ENCODE measurements around the gene KIF21A. TPM values are rescaled to one million over a fixed set of nuclear protein-coding genes. Genes with fewer than 3 reads are reported as not detected.

KIF21A gene
- total and polyA plus RNA-seq, 2 of the 13 experiments (the other 11 are each of a cell fraction or from before 2014, with no cell fraction given): 20.6 to 39.7 TPM

DNA sequence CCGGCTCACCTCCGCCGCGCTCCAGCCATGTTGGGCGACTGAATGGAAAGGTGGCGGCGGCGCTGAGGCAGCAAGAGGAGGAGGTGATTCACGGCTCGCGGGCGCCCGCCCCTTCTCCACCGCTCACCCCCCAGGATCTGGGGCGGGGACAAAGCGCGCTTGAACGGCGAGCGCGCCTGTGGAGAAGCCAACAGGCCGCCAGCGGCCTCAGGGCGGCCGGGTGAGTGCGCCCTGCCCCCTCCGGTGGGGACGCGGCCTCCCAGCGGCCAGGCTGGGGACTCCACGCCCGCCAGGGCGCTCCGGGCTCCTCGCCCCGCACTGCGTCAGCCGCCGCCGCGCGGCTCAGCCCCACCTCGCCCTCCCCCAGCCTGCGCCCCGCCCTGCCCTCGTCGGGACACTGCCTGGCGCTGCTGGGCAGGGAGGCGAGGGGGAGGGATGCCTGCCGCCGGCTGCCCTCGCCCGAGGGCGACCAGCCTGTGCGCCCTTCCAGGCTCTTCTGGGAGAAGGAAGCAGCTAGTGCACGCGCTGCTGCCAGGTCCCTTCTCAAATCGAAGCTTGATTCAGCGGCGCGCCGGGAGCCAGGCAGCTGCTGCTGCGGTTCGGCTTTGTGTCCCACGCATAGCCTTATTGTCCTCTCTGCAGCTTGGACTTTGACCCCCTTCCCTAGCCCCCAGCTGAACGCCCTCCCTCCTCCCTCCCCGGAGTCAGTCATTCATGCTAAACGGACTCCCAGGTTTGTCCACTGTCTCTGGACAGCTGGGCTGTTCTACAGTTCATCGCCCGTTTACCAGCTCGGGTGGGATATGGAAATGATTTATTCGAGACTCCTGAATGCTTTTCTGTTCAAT is at the start of gene KIF21A (continued):
- TF ChIP-seq, protein P1, sequence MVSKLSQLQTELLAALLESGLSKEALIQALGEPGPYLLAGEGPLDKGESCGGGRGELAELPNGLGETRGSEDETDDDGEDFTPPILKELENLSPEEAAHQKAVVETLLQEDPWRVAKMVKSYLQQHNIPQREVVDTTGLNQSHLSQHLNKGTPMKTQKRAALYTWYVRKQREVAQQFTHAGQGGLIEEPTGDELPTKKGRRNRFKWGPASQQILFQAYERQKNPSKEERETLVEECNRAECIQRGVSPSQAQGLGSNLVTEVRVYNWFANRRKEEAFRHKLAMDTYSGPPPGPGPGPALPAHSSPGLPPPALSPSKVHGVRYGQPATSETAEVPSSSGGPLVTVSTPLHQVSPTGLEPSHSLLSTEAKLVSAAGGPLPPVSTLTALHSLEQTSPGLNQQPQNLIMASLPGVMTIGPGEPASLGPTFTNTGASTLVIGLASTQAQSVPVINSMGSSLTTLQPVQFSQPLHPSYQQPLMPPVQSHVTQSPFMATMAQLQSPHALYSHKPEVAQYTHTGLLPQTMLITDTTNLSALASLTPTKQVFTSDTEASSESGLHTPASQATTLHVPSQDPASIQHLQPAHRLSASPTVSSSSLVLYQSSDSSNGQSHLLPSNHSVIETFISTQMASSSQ (IDR thresholded peaks at IDR 0.05; ENCODE audit: low read depth): no peak
- TF ChIP-seq, protein P1 (CRISPR knock-in tag; IDR thresholded peaks at IDR 0.05; ENCODE audit: borderline replicate concordance): peak; percentile 13; the same call in 1 of the 2 replicates
- TF ChIP-seq ZNF589 (CRISPR knock-in tag; conservative IDR thresholded peaks at IDR 0.05) (peak; percentile 45; the same call in 1 of the 2 replicates), CBX2 (IDR thresholded peaks at IDR 0.05; ENCODE audit: low read depth, low read length) (no peak), CBX2 (CRISPR knock-in tag; IDR thresholded peaks at IDR 0.05; ENCODE audit: low read depth) (no peak), ZNF780A (CRISPR knock-in tag; IDR thresholded peaks at IDR 0.05) (no peak), FOXP4 (CRISPR knock-in tag; IDR thresholded peaks at IDR 0.05) (peak; percentile 12; the same call in 1 of the 2 replicates), ZFP91 (CRISPR knock-in tag; IDR thresholded peaks at IDR 0.05; ENCODE audit: borderline replicate concordance) (peak; percentile 57; the same call in 1 of the 2 replicates), ZNF207 (IDR thresholded peaks at IDR 0.05; ENCODE audit: borderline replicate concordance) (no peak), BRCA1 (CRISPR knock-in tag; IDR thresholded peaks at IDR 0.05) (no peak; the same call in 1 of the 2 replicates), ZSCAN12 (CRISPR knock-in tag; IDR thresholded peaks at IDR 0.05) (no peak)
- TF ChIP-seq, protein P2, sequence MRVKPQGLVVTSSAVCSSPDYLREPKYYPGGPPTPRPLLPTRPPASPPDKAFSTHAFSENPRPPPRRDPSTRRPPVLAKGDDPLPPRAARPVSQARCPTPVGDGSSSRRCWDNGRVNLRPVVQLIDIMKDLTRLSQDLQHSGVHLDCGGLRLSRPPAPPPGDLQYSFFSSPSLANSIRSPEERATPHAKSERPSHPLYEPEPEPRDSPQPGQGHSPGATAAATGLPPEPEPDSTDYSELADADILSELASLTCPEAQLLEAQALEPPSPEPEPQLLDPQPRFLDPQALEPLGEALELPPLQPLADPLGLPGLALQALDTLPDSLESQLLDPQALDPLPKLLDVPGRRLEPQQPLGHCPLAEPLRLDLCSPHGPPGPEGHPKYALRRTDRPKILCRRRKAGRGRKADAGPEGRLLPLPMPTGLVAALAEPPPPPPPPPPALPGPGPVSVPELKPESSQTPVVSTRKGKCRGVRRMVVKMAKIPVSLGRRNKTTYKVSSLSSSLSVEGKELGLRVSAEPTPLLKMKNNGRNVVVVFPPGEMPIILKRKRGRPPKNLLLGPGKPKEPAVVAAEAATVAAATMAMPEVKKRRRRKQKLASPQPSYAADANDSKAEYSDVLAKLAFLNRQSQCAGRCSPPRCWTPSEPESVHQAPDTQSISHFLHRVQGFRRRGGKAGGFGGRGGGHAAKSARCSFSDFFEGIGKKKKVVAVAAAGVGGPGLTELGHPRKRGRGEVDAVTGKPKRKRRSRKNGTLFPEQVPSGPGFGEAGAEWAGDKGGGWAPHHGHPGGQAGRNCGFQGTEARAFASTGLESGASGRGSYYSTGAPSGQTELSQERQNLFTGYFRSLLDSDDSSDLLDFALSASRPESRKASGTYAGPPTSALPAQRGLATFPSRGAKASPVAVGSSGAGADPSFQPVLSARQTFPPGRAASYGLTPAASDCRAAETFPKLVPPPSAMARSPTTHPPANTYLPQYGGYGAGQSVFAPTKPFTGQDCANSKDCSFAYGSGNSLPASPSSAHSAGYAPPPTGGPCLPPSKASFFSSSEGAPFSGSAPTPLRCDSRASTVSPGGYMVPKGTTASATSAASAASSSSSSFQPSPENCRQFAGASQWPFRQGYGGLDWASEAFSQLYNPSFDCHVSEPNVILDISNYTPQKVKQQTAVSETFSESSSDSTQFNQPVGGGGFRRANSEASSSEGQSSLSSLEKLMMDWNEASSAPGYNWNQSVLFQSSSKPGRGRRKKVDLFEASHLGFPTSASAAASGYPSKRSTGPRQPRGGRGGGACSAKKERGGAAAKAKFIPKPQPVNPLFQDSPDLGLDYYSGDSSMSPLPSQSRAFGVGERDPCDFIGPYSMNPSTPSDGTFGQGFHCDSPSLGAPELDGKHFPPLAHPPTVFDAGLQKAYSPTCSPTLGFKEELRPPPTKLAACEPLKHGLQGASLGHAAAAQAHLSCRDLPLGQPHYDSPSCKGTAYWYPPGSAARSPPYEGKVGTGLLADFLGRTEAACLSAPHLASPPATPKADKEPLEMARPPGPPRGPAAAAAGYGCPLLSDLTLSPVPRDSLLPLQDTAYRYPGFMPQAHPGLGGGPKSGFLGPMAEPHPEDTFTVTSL (CRISPR knock-in tag; IDR thresholded peaks at IDR 0.05; ENCODE audit: borderline replicate concordance): 0 out of 2 replicates have a peak, but pooled peaks have one; percentile 39
